Measurements from ENCODE around the gene ATP8A2.

The ATP8A2 gene

GRCh38 chr13:25579221-25579620 lies 207.4 kb downstream of the ATP8A2 start:
- no peak overlapping the region for H3K4me3 ChIP-seq (ENCODE audit: low read length)
- H3K9me2 ChIP-seq (replicated peaks; ENCODE audit: insufficient read depth, low read length), result no peaks in the 10 kb centered on the region
- H4K20me1 ChIP-seq (ENCODE audit: insufficient read depth, low read length), result no peaks in the 10 kb centered on the region
- H3K27ac ChIP-seq (ENCODE audit: low read length), result no peak overlapping the region
- H3K4me1 ChIP-seq (ENCODE audit: low read length), result no peaks in the 10 kb centered on the region
- H3K4me2 ChIP-seq (ENCODE audit: low read depth, low read length), result no peak overlapping the region
- no peak overlapping the region for H3K9ac ChIP-seq (ENCODE audit: low read length)
- H3F3A ChIP-seq (ENCODE audit: insufficient read depth, low read length), result no peaks in the 10 kb centered on the region
- H3K79me2 ChIP-seq (ENCODE audit: low read length), result no peaks in the 10 kb centered on the region
- no peaks in the 10 kb centered on the region for H3K27me3 ChIP-seq (replicated peaks; ENCODE audit: insufficient read depth, low read length)
- DNase-seq, result no peak
- no peak overlapping the region for H2AFZ ChIP-seq (ENCODE audit: low read length)
- no peak for TF ChIP-seq EZH2phosphoT487 (IDR thresholded peaks at IDR 0.05; ENCODE audit: low read length)
- TF ChIP-seq EZH2 (optimal IDR thresholded peaks at IDR 0.05; ENCODE audit: low read depth, low read length), result no peak
- TF ChIP-seq CTCF (IDR thresholded peaks at IDR 0.05; ENCODE audit: low read length), result no peak
- no peaks in the 10 kb centered on the region for H3K9me3 ChIP-seq (replicated peaks; ENCODE audit: insufficient read depth, low read length)
- no peaks in the 10 kb centered on the region for H3K36me3 ChIP-seq (replicated peaks; ENCODE audit: insufficient read depth, low read length)

- no peak for TF ChIP-seq EZH2 (optimal IDR thresholded peaks at IDR 0.05; ENCODE audit: low read depth, low read length)
- no peak for TF ChIP-seq EZH2phosphoT487 (IDR thresholded peaks at IDR 0.05; ENCODE audit: low read length)
- no peak for TF ChIP-seq CTCF (IDR thresholded peaks at IDR 0.05; ENCODE audit: low read length)
- no peak overlapping the region for H2AFZ ChIP-seq (ENCODE audit: low read length)
Observed at GRCh38 chr13:25581351-25581750, 209.6 kb downstream of the ATP8A2 start.

GRCh38 chr13:25584087-25584486 lies 212.3 kb downstream of the ATP8A2 start:
- no peak for TF ChIP-seq CTCF (IDR thresholded peaks at IDR 0.05; ENCODE audit: low read length)
- TF ChIP-seq EZH2phosphoT487 (IDR thresholded peaks at IDR 0.05; ENCODE audit: low read length), result no peak
- TF ChIP-seq EZH2 (optimal IDR thresholded peaks at IDR 0.05; ENCODE audit: low read depth, low read length), result no peak
- Histone ChIP-seq H3K4me1 (ENCODE audit: low read length) (no peaks in the 10 kb centered on the region), H3K27ac (ENCODE audit: low read length) (no peak overlapping the region), H4K20me1 (ENCODE audit: insufficient read depth, low read length) (no peaks in the 10 kb centered on the region), H2AFZ (ENCODE audit: low read length) (no peak overlapping the region), H3K4me2 (ENCODE audit: low read depth, low read length) (no peak overlapping the region), H3K27me3 (replicated peaks; ENCODE audit: insufficient read depth, low read length) (no peaks in the 10 kb centered on the region), H3K9me3 (replicated peaks; ENCODE audit: insufficient read depth, low read length) (no peaks in the 10 kb centered on the region), H3F3A (ENCODE audit: insufficient read depth, low read length) (no peaks in the 10 kb centered on the region), H3K9ac (ENCODE audit: low read length) (no peak overlapping the region), H3K4me3 (ENCODE audit: low read length) (no peak overlapping the region), H3K36me3 (replicated peaks; ENCODE audit: insufficient read depth, low read length) (no peaks in the 10 kb centered on the region), H3K79me2 (ENCODE audit: low read length) (no peaks in the 10 kb centered on the region), H3K9me2 (replicated peaks; ENCODE audit: insufficient read depth, low read length) (no peaks in the 10 kb centered on the region)
- DNase-seq, result no peak

More at GRCh38 chr13:25581351-25581750, 209.6 kb downstream of the ATP8A2 start:
- H3K9me3 ChIP-seq (replicated peaks; ENCODE audit: insufficient read depth, low read length), result no peaks in the 10 kb centered on the region
- H3K79me2 ChIP-seq (ENCODE audit: low read length), result no peaks in the 10 kb centered on the region
- no peaks in the 10 kb centered on the region for H4K20me1 ChIP-seq (ENCODE audit: insufficient read depth, low read length)
- no peak overlapping the region for H3K9ac ChIP-seq (ENCODE audit: low read length)
- H3K9me2 ChIP-seq (replicated peaks; ENCODE audit: insufficient read depth, low read length), result no peaks in the 10 kb centered on the region
- H3K36me3 ChIP-seq (replicated peaks; ENCODE audit: insufficient read depth, low read length), result no peaks in the 10 kb centered on the region
- H3K4me3 ChIP-seq (ENCODE audit: low read length), result no peak overlapping the region
- no peak overlapping the region for H3K27ac ChIP-seq (ENCODE audit: low read length)
- H3K4me2 ChIP-seq (ENCODE audit: low read depth, low read length), result no peak overlapping the region
- no peaks in the 10 kb centered on the region for H3K27me3 ChIP-seq (replicated peaks; ENCODE audit: insufficient read depth, low read length)
- no peaks in the 10 kb centered on the region for H3F3A ChIP-seq (ENCODE audit: insufficient read depth, low read length)
- no peaks in the 10 kb centered on the region for H3K4me1 ChIP-seq (ENCODE audit: low read length)
- no peak for DNase-seq

Data from MM.1S (cell line).